Stimulated activated CD4-positive, alpha-beta T cell treated with anti-CD3 and anti-CD28 coated beads, Interleukin-2, amount 100 ng/mL, for 4 hours (primary cell): Measurements from ENCODE around the gene KLF16.

Experiments used
- DNase-seq: peaks from one replicate; pipeline ENCODE4 v3.0.0-alpha.2; 2020; ENCODE audit warnings: low read depth

KLF16 gene

GRCh38 chr19:1841209-1841924, 22.0 kb downstream of the KLF16 start:
- no peak for DNase-seq

- DNase-seq: no peak
Measured at GRCh38 chr19:1840541-1841115, 22.8 kb downstream of the KLF16 start.

GRCh38 chr19:1839658-1840540, 23.5 kb downstream of the KLF16 start:
- no peak for DNase-seq

- no peak for DNase-seq
Measured at GRCh38 chr19:1837625-1838105, 25.7 kb downstream of the KLF16 start.

- no peak for DNase-seq
Measured at GRCh38 chr19:1837222-1837565, 26.2 kb downstream of the KLF16 start.

GRCh38 chr19:1836458-1837221, 26.7 kb downstream of the KLF16 start:
- no peak for DNase-seq

GRCh38 chr19:1833540-1833939, 29.8 kb downstream of the KLF16 start:
- no peak for DNase-seq

- DNase-seq: no peak
Measured at GRCh38 chr19:1832046-1832663, 31.2 kb downstream of the KLF16 start.

- no peak for DNase-seq
Measured at GRCh38 chr19:1830978-1831377, 32.4 kb downstream of the KLF16 start.

GRCh38 chr19:1830568-1830967, 32.8 kb downstream of the KLF16 start:
- DNase-seq: no peak

GRCh38 chr19:1829958-1830357, 33.4 kb downstream of the KLF16 start:
- DNase-seq: no peak

- no peak for DNase-seq
Measured at GRCh38 chr19:1828279-1829238, 34.8 kb downstream of the KLF16 start.

GRCh38 chr19:1827566-1828278, 35.7 kb downstream of the KLF16 start:
- no peak for DNase-seq

- no peak for DNase-seq
Measured at GRCh38 chr19:1826557-1827521, 36.5 kb downstream of the KLF16 start.

- DNase-seq: peak; percentile 59
Measured at GRCh38 chr19:1825909-1826556, 37.3 kb downstream of the KLF16 start.

GRCh38 chr19:1824252-1824622, 39.1 kb downstream of the KLF16 start:
- DNase-seq: no peak

- DNase-seq: no peak
Measured at GRCh38 chr19:1823539-1824251, 39.7 kb downstream of the KLF16 start.

GRCh38 chr19:1823020-1823419, 40.4 kb downstream of the KLF16 start:
- no peak for DNase-seq
